ENCODE measurements around the gene MRPL43. TPM values are rescaled to one million over a fixed set of nuclear protein-coding genes. Genes with fewer than 3 reads are reported as not detected.

Gene MRPL43
- total RNA-seq, 1 experiment from 2014 or later: 91.3 TPM

- no peaks in the 10 kb centered on the region for H3K27me3 Mint-ChIP-seq (ENCODE audit: low read depth)
- ChIA-PET CTCF (interaction anchor here (0.6 to 13.4 kb wide), 5 partner anchors 9 to 1738 kb away, joined by 3 to 277 read pairs (median 6); no protein-coding TSS in a partner anchor), POLR2A (no interaction called here)
- peaks cover 7% of the 10 kb centered on the region for H3K36me3 Mint-ChIP-seq
- peak; percentile 66; the same call in 1 of the 2 replicates for TF ChIP-seq ZNF121 (CRISPR knock-in tag; IDR thresholded peaks at IDR 0.05)
- no peak for TF ChIP-seq ZNF512 (CRISPR knock-in tag; IDR thresholded peaks at IDR 0.05; ENCODE audit: borderline replicate concordance)
- no peaks in the 10 kb centered on the region for H3K9me3 Mint-ChIP-seq
- no peak for DNase-seq (ENCODE audit: low spot score)
- ATAC-seq: no peak
- H3K4me3 Mint-ChIP-seq: peak overlapping the region; percentile 85
- H3K4me1 Mint-ChIP-seq: peaks cover 25% of the 10 kb centered on the region
- H3K27ac Mint-ChIP-seq: peak overlapping the region; percentile 84
Observed at GRCh38 chr10:101000127-101000914, 13.0 kb upstream of the MRPL43 start.

- Mint-ChIP-seq H3K27ac (peak within 1 kb of the TSS; percentile 95), H3K4me3 (peak within 1 kb of the TSS; percentile 85)
- POLR2A ChIA-PET: interaction anchor here (1.8 to 3.4 kb wide), 2 partner anchors 8 to 15 kb away, joined by 5 to 14 read pairs; no protein-coding TSS in a partner anchor
Observed at GRCh38 chr10:100999742-101000126, 12.4 kb upstream of the MRPL43 start, which contains the start of gene LZTS2. Gene LZTS2, plus strand, starts transcription at chr10:100999808. Its CDS starts 2,731 bp downstream, at chr10:101002539.

More at GRCh38 chr10:100999742-101000126, 12.4 kb upstream of the MRPL43 start, which contains the start of gene LZTS2:
- no peak for TF ChIP-seq ZNF396 (CRISPR knock-in tag; IDR thresholded peaks at IDR 0.05; ENCODE audit: borderline replicate concordance)
- no peak for TF ChIP-seq FOXJ3 (CRISPR knock-in tag; IDR thresholded peaks at IDR 0.05; ENCODE audit: borderline replicate concordance)
- TF ChIP-seq E2F5 (CRISPR knock-in tag; IDR thresholded peaks at IDR 0.05): no peak
- TF ChIP-seq CTCF (IDR thresholded peaks at IDR 0.05): no peak
- TF ChIP-seq ZNF425 (CRISPR knock-in tag; conservative IDR thresholded peaks at IDR 0.05): no peak
- no peak for TF ChIP-seq ZNF232 (CRISPR knock-in tag; IDR thresholded peaks at IDR 0.05)
- TF ChIP-seq TEAD1 (CRISPR knock-in tag; IDR thresholded peaks at IDR 0.05): no peak
- TF ChIP-seq KAT7 (CRISPR knock-in tag; IDR thresholded peaks at IDR 0.05; ENCODE audit: borderline replicate concordance): no peak
- no peak for TF ChIP-seq NR3C1 (CRISPR knock-in tag; conservative IDR thresholded peaks at IDR 0.05; ENCODE audit: low read depth)
- TF ChIP-seq ELF4 (CRISPR knock-in tag; IDR thresholded peaks at IDR 0.05; ENCODE audit: low read depth): no peak
- no peak for TF ChIP-seq JAZF1 (CRISPR knock-in tag; IDR thresholded peaks at IDR 0.05)
- no peak for TF ChIP-seq ZNF281 (CRISPR knock-in tag; IDR thresholded peaks at IDR 0.05)
- no peak for TF ChIP-seq STAT6 (CRISPR knock-in tag; conservative IDR thresholded peaks at IDR 0.05; ENCODE audit: low read depth)
- TF ChIP-seq OVOL2 (CRISPR knock-in tag; IDR thresholded peaks at IDR 0.05; ENCODE audit: borderline replicate concordance): no peak
- TF ChIP-seq FOXK1 (CRISPR knock-in tag; IDR thresholded peaks at IDR 0.05): no peak
- ATAC-seq: peak; percentile 0; the same call in 1 of the 2 replicates
- Mint-ChIP-seq H3K36me3 (peaks cover 5% of the 10 kb centered on the region), H3K4me1 (peaks cover 27% of the 10 kb centered on the region), H3K27me3 (ENCODE audit: low read depth) (no peaks in the 10 kb centered on the region), H3K9me3 (no peaks in the 10 kb centered on the region)
- CTCF ChIA-PET: interaction anchor here (0.6 to 13.4 kb wide), 12 partner anchors 9 to 400 kb away, joined by 3 to 277 read pairs (median 4); partner anchors contain the start of genes PDZD7, SEMA4G and SFXN3
- DNase-seq (ENCODE audit: low spot score): no peak
